CMK (cell line): ENCODE results near the gene SART1.
A peak's percentile ranks its signal among the peaks of the same experiment; 100 is the strongest.

Experiments
- DNase-seq: peaks from one replicate; pipeline ENCODE4 v3.0.0-alpha.2; 2010; ENCODE audit warnings: low read depth

SART1 gene

DNA sequence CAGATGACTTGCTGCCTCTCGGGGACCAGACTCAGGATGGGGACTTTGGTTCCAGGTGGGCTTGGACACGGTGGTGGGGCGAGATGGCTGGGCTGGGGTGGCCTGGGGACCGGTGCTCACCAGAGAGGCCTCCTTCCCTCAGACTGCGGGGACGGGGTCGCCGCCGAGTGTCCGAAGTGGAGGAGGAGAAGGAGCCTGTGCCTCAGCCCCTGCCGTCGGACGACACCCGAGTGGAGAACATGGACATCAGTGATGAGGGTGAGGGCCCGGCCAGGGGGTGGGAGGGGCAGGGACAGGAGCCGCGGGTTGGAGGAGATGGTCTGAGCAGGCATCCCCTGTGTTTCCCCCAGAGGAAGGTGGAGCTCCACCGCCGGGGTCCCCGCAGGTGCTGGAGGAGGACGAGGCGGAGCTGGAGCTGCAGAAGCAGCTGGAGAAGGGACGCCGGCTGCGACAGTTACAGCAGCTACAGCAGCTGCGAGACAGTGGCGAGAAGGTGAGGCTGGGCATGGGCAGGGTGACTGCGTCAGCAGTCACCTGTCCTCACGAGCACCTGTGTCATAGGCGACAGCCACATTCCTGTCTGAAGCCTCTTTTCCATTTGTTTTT is 5.9 kb downstream of the SART1 start:
- no peak for DNase-seq

DNA sequence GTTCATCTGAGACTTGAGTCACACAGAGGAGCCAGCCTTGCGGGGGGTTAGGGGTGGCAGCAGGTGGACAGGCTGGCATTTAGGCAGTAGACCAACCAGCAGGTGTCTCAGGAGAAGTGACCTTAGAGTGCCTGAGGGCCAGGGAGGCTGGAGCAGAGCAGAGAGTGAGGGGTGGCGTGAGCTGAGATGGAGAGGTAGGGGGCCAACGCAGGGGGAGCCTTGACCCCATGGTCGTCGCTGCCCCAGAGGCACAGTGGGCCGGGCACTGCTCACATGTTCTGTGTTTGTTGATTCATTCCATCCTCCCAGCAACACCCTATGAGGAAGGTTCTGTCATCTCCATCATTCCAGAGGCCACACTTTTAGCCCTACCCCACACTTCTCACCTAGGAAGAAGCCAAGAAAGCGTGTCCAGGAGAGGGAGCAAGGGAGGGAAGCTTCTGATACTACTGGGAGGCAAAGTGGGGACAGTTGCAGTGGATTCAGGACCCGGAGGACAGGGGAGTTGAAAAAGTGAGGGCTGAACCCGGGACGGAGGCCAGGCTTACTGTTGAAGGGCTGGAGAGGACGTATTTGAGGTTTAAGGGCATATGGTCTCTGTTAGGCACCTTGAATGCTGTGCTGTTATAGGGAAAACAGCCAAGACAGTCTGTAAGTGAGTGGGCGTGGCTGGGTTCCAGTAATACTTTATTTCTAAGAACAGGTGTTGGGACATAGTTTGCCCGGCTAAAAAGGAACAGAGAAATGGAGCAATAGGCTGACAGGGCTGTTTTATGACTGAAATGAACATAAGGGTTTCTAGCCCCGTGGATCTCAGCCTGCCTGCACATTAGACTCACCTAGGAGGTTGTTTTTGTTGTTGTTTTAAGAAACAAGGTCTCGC is 7.3 kb downstream of the SART1 start:
- DNase-seq, result no peak

DNA sequence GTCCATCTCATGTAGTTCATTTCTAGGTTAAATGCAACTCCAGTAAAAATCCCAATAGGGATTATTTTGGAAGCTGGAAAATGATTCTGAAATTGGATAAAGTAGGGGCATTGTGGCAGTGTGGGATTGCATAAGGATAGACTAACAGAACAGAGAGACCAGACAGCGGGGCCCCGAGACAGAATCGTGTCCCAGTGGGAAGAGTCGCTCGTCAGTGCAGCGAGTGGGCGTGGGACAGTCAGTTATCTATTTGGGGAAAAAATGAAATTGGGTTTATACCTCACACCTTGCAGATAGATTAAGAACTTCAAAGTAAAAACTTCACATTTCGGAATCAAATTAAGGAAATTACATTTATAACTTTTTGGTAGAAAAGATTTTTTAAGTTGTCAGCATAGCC is 10.6 kb downstream of the SART1 start:
- DNase-seq, result no peak

DNA sequence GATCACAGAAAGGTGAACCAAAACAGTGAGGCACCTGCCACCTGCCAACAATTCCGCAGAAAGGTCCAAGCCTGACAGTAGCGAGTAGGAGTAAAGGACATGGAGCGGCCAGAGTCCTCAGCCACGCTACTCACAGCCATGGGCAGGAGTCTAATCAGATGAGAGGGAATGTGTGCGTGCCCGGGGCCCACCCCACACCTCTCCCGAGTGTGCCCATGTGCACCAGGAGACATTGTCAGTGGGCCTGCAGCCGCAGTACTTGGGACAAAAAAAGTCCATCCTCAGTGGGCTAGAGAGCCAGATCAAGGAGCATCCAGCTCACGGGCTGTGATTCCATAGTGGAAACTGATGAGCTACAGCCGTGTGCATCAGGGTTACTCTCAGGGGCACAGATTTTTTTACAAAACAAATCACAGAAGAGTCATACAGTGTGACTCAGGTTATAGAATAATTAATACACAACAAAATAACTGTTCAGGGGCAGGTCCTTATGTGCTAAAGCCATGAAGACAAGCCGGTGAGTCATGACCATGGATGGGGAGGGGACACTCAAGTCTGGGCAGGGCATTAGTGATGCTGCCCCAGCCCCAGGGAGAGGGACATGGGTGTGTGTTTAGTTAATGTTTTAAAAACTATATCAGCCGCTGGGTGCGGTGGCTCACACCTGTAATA is 12.0 kb downstream of the SART1 start:
- no peak for DNase-seq

DNA sequence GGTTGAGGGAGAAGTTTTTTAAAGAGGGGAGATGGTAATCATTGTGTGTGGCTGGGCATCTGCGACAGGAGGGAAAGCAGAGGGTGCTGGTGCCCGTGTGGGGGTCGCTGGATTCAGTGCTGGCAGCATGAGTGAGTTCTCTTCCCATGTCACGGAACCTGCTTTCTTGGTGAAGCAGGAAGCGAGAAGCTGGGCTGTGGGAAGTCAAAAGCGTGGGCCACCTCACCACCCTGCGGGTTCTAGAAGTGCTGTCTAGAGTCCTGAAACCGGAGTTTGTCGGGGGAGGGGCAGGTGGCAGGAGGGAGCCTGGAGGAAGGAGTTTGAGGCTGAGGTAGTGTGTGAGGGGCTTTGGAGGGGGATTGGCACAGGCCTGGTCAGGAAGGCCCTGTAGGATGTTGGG is 14.2 kb downstream of the SART1 start:
- DNase-seq, result no peak

DNA sequence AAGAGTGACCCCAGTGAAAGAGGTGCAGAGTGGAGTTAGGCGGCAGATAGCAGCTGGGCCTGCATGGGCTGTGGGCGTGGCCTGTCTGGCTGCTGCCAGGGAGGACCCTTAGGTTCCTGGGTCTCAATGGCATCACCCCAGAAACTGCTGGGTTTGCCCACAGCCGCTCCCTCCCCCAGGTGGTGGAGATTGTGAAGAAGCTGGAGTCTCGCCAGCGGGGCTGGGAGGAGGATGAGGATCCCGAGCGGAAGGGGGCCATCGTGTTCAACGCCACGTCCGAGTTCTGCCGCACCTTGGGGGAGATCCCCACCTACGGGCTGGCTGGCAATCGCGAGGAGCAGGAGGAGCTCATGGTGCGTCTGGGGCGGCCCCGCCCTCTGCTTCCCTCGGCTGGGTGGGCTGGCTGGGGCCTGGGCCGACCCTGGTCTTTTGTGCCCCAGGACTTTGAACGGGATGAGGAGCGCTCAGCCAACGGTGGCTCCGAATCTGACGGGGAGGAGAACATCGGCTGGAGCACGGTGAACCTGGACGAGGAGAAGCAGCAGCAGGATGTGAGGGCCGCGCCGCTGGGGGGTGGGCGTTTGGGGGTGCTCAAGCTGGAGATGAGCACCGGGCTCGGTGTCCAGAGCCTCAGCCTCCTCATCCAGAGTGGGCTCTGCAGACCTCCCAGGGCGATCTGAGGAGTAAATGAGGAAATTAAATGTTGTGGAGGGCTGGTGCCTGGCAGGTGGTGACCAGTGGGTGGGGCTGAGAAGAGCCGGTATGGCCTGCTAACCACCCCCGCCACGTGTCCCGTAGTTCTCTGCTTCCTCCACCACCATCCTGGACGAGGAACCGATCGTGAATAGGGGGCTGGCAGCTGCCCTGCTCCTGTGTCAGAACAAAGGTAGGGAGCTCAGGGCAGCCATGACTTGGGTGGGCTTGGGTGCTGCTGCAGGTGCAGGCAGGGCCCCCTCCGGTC is 15.0 kb downstream of the SART1 start:
- DNase-seq, result no peak

DNA sequence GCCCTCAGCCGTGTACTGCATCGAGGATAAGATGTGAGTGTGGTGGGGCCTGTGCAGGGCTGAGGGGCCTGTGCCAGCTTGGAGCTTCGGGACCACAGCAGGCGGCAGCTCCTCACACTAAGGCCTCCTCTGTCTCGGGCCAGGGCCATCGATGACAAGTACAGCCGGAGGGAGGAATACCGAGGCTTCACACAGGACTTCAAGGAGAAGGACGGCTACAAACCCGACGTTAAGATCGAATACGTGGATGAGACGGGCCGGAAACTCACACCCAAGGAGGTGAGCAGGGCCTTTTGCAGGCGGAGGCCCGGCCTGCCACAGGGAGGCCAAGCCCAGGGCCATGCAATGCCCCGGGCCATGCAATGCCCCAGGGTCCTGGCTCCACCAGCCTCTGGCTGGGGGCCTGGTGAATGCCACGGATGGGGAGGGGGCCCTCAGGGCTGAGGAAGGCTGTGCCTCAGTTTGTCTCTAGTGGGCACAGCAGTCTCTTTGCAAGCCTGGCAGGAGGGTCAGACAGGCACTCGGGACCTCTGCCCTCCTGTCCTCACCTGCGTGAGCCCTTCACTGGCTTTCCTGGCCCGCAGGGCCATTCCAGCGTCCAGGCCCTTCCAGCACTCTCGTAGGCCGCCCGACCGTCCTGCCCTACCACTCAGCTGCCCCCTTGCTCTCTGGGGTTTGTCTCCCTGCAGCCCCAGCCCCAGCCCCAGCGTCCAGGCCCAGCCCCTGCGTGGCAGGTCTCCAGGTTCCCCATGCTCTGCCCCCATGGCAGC is 16.3 kb downstream of the SART1 start:
- no peak for DNase-seq

DNA sequence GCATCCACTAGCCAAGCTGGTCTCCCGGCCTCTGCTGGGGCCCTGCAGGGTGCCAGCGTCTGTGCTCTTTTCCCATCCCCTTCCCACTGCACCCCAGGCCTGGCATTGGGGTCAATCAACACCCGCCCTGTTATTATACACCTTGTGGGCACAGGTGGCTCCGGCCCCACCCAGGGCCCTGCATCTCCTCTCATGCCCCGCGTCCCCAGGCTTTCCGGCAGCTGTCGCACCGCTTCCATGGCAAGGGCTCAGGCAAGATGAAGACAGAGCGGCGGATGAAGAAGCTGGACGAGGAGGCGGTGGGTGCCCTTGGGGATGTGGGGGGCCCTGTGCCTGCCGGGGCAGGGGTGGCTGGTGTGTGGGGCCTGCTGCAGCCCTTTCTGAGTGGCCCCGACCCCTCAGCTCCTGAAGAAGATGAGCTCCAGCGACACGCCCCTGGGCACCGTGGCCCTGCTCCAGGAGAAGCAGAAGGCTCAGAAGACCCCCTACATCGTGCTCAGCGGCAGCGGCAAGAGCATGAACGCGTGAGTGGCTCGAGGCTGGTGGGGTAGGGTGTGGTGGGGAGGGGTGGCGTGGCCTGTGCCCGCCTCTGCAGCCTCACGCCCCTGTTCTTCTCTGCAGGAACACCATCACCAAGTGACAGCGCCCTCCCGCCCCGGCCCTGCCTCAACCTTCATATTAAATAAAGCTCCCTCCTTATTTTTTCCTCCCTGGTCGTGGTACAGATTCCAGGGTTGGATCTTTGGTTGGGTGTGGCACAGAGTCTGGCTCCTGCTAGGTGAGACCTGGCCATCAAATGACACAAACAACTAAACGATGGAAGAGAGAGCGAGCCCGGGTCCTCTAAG is 17.1 kb downstream of the SART1 start:
- no peak for DNase-seq

DNA sequence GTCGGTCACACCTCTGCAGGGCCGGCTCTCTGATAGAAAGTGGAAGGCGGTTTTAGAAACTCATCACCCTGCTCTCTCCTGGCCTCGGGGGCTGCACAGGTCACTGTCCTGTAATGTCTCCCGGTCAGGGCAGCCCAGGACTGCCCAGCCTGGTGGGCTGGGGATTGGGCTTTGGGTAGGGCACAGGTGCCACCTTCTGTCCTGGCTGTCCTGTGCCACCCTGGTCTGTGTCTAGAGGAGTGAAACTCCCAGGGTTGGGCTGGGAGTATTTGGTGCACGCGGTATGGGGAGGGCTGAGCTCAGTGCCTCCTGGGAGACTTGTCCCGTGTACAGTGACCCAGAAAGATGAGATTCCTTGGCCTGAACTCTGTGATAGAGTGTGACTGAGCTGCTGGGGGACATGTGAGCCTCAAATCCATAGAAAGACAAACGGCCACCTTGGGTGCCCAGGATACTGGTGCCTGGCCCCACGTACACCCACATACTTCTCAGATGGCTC is 17.8 kb downstream of the SART1 start:
- DNase-seq, result no peak

DNA sequence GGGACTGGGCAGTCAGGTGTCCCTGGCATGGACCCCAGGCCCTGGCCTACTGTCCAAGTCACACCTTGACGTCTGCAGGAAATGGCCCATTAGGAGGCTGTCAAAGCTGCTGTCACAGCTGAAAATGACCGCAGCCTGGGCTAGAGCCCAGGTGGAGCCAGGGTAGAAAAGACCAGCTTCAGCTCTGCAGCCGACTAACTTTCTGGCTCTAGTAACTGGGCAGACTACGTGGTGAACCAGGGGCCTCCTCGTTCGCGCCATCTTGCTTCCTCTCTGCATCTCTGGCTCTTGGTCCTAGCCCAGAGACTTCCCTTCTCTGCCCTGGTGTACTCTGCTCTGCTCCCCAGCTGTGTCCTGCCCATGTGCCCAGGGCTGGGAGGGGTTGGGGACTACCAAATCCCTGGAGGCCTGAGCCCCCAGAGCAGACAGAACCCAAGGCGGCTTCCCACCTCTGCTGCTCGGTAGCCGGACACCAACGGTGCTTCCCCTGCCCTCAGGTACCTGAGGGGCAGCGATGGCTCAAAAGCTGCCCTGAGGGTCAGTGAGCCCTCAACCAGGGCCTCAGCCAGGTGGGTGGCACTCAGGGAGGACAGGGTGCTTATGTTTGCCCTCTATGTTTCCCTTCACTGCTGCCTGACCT is 19.7 kb downstream of the SART1 start:
- no peak for DNase-seq

DNA sequence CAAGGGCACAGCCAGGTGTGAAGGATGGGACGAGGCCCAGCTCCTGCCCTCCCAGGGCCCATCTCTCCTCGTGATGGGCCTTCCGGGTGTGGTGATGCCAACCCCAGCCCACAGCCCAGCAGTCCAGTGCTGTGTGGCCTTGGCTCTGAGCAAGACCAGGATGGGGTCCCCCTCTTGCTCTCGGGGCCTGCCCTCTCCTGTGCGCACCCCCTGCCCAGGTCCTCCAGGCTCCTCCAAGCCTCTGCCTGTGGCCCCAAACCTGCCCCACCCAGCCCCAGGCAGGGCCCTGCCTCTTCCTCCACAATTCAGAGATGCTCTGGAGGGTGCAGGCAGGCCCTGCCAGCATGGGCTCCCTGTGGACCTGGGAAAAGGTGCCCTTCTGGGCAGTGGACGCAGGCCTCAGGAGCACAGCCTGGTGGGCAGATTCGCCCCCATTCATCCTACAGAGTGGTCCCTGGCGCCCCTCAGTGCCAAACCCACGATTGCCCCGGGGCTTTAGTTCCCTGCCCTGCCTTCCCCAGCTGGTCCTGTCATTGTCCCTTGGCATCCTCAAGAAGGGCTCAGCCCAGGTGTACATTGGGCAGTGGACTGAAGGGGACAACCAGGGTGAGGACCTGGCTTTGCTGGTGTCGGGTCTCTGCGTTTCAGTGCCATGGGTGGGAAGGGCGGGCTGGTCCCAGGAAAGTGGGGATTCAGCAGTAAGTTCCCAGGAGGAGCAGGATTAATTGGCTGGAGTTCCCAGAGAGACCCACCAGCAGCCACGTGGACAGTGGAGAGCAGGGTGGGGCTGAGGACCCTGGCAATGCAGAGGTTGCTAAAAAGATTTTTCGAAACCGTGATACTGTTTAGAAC is 20.7 kb downstream of the SART1 start:
- DNase-seq, result no peak

DNA sequence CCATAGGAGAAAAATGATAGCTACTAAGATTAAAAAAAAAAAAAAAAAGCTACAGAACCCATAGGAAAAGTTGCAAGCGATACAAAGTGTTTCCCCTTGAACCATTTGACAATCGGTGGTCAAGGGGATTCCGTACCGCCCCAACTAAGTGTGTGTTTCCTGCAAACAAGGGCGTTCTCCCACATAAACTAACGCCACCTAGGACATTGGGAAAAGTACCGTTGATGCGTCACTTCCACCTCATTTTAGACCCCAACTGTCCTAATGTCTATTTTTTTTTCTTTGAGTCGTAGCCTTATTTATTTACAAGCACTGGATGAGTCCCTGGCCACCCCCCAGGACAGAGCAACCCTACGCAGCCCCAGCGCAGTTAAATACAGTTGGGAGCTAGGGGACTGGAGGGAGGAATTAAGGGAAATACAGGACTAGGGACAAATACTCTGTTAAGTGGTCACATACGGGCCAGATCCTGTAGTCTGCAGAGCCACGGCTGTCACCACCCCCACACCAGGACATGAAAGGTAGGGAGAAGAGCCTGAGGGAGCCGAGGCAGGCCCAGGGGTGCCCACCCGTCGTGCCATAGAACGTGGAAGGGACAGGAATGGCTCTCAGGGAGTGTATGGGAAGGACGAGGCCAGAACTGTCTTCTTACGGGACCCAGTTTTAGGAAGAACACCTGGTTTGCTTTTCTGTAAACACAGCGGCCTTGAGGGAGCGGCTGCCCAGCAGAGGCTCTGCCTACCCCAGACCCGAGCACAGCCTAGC is 21.5 kb downstream of the SART1 start:
- DNase-seq, result no peak

DNA sequence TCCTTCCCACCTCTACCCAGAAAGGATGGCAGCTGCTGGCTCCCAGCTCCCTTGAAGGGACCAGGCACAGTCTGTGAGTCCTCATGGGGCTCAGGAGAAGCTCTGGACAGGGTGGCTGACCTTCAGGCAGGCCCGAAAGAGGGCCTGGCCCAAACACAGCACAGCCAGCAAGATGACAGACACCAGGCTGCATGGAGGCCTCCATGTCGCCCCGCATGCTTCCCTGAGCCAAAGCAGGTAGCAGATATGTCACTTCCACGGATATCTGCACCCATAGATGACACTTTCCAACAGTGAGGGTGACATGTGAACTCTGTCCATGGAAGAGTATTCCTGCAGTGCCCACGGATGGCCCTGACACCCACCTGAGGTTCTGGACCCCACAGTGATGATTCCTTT is 22.1 kb downstream of the SART1 start:
- no peak for DNase-seq

DNA sequence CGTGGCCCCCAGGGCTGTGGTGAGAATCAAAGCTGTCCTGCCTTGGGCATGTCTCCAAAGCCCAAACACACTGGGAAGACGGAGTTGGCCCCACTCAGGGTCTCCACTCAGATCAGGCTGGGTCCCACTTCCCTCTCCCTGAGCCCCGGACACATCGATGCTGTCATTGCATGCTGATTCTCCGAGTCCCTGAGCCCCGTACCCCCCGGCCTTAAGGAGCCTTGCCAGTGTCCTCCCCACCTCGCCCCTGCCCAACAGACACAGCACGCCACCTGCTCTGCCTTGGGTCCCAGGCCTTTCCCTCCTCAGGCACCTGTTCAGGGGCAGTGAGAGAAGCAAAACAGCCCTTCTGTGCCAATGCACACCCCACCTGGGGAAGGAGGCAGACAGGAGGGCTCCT is 25.8 kb downstream of the SART1 start:
- no peak for DNase-seq

DNA sequence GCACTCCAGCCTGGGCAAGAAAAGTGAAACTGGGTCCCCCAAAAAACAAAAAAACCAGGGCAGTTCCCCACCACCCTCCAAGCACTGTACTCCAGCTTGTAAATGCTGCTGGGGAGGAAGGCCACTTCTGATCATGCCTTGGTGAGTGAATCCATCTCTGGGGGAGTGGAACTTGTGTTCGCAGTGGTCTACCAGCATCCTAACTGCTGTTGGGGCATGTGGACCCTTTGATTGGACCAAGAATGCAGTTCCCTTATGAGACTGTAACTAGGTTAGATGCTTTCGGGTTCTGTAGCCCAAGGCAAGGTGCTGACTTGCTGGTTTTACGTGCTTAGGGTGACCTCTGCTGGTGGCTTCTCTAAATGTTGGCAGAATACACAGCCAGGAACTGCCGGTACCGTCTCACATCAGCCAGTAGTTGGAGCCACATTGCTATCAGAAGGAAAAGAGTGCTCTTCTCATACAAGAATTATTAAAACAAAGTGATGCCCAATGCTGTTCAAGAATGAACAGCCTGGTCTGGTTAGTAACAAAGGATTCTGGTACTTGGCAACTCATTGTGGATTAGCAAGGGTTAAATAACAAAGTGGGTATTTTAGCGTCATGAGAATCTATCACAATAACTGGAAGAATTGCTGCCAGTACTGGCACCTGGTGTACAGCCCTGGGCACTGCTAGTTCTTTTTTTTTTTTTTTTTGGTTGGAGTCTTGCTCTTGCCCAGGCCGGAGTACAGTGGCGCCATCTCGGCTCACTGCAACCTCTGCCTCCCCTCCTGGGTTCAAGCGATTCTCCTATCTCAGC is 27.5 kb downstream of the SART1 start:
- peak; percentile 93 for DNase-seq

DNA sequence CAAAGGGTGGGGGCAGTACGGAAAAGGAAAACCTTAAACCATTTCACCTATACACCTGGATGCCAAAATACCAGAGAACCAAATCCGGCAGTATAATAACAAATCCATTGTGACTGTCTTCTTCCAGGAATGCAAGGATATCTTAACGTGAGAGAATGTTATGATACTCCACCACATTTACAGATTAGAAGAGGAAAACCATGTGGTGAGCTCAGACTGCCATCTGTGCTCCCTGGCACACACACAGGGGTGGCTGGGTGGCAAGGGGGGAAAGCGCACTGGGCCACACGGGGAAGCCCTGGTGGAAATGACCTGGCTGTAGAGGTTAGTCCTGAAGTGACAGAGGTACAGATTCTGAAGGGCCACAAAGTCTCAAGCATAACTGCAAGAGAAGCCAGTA is 30.5 kb downstream of the SART1 start:
- no peak for DNase-seq

DNA sequence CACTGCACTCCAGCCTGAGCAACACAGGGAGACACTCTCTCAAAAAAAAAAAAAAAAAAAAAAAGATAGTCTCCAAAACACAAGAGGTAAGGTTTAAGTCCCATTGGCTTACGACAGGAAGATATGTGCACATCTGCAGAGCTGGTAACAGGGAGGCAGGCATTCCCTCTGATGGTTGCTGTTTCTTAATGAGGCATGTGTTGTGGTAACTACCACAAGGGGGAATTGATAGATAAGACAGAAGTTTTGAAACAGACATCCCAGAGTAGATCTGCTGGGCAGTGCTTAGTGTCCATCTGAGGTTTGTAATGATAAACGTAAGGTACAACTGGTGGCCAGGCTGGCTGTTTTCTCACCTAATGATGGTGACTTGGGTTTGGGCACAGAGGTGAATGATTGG is 35.8 kb downstream of the SART1 start:
- DNase-seq, result no peak
